ENCODE data around the gene DPEP2NB.
"Not testable (repeated sequence)": the region's sequence is repeated elsewhere in the genome, so short reads cannot be mapped to it uniquely, and the experiment has no call there.

DPEP2NB gene

DNA sequence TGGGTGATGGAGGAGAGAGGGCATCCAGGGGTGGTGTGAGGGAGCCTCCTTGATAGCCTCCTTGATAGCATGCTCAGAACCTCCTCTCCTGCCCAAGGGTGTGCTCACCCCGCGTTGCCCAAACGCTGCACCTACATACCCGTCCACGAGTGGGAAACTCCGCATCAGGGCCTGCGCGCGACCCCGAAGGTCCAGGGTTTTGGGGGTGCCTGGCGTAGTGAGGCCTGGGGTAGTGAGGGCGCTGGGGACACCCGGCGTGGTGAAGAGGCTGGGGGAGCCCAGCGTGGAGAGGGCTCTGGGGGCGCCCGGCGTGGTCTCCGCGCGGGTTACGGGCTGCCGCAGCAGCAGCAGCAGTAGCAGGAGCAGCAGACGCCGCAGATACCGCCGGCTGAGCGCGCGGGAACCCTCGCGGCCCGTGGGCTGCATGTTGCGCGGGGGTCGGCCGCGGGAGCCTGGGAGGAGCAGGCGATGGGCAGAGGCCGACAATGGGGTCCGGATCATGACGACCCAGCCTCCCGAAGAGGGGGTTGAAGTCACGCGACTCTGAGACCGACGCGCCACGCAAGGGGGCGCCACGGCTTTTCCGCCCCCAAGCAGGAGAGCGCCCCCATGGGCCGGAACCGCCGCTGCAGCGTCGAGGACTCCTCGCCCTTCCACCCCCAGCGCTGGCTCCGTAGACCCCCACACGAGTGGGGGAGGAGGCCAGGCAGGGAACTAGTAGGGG lies 35.6 kb downstream of the DPEP2NB start, which contains the start of gene DPEP3:
Gene DPEP3, minus strand, starts transcription at position 545 of the 724 bp plus-strand sequence. Its CDS starts 119 bp downstream, at position 426.
- no peak for DNase-seq

DNA sequence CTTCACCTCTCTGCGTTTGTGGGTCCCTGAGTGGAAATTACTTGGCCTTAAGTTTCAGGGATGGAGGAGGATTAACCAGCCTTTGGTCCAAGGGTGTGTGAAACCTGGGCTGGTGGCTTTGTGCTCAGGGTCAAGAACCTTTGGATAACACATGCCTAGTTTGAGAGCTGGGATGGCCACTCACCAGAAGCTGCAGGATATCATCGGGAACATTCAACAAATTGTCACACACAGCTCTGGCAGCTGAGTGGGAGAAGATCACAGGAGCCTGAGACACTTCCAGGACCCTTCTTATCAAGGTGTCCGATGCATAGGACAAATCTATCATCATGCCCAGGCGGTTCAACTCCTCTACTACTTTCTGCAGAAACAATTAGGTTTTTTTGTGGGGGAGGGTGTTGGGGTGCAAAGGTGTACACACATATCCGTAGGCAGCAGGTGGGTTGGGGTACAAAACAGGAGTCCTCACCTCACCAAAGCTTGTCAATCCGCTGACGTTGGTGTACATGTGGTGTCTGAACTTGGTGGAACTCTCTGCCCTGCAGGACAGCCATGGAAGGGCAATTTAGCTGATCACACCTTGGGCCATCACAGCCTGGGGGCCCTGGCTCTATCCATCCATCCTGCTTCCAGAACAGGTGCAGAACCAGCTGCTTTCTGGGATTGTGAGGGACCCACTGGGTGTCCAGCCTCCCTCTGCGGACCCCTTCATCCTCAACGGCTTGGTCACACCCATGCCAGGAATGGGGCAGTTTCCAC lies 38.1 kb downstream of the DPEP2NB start:
- DNase-seq, result no peak

DNA sequence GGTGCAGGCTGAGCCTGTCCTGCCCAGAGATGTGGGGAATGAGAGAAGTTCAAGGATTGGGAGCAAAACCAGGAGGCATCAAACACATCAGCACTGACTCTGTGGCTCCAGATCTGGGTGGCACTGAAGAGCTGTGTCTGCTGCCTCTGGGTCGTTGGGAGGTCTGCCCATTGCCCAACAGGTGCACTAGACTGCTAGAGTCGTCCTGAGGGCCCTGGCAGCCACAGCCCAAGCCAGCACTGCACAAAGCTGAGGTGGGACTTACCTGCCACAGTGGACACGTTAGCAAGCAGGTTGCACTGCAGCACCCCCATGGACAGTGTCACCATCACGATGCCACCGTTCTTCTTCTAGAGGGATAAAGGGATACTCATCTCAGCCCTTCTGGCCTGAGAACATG lies 38.7 kb downstream of the DPEP2NB start:
- DNase-seq, result no peak

DNA sequence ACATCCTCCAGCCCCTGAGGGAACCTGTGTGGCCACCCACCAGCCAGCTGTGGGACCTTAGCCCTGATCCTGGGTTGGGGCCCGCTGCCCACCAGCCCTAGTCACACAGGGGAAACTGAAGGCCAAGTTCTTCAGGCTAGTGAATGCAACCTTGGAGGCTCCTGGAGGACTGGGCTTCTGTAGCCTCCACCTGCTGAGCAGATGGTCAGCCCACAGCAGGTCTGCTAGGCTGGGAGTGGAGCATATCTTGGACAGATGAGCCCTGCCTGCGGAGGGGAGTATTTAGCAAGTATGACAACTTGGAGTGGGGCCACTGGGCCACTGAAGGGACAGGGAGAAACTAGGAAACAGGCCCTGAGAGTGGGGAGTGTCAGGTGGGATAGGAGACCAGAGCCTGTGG lies 39.5 kb downstream of the DPEP2NB start:
- DNase-seq, result no peak

DNA sequence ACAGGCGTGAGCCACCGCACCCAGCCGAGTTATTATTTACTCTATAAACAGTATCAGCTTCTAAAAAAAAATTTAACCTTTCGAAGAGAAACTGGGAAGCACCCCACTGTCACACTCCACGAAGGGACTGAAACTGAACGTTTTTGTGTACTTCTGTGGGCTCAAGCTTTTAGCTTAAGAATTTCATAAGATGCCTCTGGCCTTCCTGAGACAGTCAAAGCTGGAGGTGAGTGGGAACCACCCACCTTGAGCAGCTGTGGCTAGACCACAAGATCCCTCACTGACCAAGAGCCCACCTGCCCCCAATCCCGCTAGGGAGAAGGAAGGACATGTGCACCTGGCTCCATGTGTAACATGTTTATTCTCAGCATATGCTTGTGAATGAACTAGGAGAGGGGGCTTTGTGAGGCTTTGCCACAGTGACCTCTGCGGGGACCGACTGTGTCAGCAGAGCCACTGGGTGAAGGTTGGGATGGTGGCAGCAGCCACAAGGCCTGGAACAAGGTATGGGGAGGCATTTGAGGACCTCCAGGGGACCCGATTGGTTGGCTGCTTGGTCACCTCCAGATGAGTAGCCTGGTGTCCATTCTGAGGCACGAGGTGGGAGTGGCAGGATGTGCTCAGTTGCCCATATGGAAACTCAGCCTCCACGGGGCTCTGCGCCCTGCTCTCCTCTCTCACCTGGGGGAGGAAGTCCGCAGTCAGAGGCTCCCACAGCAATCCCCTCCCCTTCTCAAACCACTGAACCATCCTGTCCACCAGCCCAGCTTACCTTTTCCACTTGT lies 40.2 kb downstream of the DPEP2NB start:
- no peak for DNase-seq

DNA sequence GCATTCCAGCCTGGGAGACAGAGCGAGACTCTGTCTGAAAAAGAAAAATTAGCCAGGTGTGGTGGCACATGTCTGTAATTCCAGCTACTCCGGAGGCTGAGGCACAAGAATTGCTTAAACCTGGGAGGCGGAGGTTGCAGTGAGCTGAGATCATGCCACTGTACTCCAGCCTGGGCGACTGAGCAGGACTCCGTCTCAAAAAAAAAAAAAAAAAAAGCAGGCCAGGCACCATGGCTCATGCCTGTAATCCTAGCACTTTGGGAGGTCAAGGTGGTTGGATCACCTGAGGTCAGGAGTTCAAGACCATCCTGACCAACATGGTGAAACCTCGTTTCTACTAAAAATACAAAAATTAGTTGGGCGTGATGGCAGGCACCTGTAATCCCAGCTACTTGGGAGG lies 43.4 kb downstream of the DPEP2NB start:
- not testable (repeated sequence) for DNase-seq

DNA sequence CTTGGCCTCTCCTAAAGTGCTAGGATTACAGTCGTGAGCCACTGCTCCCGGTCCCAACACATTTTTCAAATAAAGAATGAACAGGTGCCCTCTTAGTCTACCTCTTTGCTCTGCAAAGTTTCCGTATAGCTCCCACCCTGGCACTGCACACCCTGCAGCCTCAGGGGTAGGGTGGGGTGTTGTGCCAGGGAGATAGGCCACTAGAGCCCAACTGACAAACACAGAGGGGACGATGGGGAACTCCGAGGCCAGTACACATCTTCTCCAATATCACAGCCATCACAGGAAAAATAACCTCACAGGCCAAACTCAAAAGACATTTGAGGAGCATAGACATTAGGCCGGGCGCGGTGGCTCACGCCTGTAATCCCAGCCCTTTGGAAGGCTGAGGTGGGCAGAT lies 44.6 kb downstream of the DPEP2NB start:
- no peak for DNase-seq

DNA sequence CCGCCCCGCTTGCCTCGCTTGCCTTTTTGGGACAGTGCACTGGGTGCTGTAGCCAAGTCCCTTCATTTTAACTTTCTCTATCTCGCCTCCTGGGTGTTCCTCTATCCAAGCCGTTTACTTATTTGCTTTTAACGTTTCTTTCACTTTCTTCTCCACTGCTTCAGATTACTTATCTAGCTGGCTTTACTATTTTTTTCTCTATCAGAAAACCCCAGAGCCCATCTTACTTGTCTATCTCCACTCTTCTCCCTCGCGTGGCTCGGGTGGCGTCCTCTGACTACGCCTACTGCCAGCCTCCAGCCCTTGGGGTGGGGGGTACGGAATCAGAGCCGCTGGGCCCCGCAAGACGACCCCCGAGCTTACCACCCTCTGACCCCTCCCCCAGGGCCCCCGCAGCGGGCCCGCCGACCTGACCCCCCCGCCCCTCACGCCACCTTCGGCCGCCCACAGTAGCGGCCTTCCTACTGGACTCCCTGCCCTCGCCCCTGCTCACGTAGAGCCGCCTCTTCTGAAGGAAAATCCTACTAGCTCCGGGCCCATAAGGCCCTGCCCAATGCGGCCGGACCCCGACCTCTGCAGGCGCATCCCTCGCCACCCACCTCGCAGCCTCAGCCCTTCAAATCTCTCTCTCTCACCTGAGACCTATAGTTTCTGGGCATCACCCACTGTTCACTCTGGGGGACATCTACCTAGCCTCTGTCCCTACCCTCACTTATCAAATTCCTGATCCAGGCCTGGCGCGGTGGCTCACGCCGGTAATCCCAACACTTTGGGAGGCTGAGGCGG lies 46.3 kb downstream of the DPEP2NB start:
- DNase-seq, result no peak

DNA sequence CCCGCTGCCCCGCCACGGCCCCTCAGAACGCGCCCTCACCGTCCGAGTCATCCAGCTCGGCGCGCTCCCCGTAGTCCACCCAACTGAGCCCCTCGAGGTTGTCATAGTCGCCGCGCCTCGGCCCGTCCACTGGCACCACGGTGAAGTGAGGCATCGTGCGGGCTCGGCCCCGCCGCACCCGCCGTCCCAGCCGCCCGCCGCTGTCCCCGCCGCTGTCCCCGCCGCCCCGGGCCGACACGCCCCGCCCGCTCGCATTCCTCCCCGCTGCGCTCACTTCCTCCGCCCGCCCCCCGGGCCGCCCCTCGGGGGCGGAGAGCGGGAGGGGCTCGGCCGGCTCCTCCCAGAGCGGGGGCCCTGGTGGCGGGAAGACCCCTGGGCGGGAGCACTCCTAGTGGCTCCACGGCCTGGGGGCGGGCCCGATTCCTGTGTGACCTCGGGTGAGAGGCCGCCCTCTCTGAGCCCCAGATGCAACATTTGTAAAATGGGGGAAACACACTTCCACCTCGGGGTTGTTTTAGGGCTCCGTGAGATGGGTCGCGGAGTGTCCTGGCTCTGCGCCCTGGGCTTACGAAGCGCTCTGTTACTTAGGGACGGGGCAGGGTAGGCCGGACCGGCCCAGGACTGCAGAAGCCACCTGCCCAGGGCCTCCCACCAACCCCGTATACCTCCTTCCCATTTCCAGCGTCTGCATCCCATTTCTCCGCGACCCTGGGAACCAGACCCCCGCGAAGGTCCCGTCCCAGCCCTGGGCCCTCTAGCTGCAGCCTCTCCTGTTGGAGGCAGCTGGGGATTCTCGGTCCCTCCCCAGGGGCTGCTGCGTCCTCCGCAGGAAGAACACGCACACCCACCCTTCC lies 47.1 kb downstream of the DPEP2NB start, which contains the start of gene SLC12A4:
Gene SLC12A4, minus strand, starts transcription at position 238 of the 854 bp plus-strand sequence. Its CDS starts 84 bp downstream, at position 154.
- DNase-seq, result peak; percentile 89

DNA sequence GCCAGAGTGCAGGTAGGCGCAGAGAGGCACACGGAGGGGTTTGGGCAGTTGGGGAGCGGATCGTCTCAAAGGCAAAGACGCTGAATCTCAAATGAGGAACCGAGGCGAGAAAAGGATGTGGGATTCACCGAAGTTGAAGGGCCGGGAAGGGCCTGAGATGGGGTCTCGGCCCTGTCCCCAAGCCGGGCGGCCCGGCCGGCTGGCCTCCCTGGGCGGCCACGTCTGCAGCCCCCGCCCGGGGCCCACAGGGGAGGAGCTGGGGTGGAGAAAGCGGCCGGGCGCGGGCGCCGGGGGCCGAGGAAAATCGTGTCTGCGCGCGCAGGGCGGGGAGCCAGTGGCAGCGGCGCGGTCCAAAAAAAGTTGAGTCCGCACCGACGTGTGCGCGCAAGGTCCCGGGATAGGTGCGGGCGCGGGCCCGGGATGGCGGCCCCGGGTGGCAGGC lies 47.7 kb downstream of the DPEP2NB start:
- peak; percentile 30 for DNase-seq

DNA sequence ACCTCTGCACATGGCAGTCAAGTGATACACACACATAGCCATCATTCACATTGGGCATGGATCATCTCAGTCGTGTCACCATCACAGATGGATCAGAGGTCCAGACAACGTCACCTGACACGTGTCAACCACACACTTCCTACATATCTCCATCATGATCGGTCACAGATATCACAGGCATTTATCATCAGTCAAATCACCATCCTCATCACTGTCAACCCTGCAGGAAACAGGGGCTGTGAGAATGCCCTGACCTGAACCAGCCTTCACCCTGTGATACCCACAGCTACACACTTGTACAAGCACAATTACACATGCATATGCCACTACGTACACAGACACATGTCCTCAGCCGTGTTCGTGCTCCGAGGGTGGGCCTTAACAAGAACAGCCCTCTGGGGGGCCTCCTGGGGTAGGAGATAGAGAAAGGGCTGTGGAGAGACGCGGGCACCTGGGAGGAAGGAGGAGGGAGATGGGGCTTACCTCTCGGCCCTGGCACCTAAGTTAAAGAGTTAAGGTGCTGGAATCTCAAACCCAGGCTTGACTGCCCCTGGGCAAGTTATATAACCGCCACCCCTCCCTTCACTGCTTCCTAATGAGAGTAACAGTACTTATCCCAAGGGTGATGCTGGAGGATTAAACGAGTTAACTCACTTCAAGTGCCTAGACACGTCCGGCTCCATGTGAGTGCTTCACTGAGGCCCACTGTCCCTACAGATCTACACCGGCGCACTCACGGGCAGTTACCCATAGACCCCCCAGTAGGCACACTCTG lies 48.3 kb downstream of the DPEP2NB start:
- peak; percentile 45 for DNase-seq

DNA sequence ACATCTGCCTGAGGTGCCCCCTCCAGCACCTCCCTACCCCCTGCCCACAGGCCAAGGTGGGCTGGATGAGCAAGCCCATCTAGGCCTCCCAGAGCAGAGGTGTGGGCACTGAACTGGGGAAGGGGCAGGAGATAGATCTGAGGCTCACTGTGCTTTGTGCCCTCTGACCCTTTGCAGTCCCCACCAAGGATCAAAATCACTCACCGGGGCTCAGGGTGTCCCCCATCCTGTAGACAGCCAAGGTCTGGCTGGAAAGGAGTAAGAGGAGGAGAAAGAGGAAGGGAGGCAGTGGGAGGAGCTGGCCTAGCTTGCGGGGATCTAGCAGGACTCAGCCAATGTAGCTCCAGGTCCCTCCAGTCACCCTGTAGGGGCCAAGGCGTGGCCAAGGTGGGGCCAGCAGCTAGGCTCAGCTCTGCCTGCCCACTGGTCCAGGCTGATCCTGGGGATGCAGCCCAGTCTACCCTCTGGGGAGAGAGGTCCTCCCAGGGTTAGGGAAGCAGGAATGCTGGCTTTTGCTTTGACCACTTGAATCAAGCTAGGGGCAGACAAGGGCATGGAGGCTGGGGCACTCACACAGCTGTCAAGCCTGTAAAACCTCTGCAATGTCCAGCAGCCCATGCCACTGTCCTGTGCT lies 49.0 kb downstream of the DPEP2NB start:
- DNase-seq, result peak; percentile 75

DNA sequence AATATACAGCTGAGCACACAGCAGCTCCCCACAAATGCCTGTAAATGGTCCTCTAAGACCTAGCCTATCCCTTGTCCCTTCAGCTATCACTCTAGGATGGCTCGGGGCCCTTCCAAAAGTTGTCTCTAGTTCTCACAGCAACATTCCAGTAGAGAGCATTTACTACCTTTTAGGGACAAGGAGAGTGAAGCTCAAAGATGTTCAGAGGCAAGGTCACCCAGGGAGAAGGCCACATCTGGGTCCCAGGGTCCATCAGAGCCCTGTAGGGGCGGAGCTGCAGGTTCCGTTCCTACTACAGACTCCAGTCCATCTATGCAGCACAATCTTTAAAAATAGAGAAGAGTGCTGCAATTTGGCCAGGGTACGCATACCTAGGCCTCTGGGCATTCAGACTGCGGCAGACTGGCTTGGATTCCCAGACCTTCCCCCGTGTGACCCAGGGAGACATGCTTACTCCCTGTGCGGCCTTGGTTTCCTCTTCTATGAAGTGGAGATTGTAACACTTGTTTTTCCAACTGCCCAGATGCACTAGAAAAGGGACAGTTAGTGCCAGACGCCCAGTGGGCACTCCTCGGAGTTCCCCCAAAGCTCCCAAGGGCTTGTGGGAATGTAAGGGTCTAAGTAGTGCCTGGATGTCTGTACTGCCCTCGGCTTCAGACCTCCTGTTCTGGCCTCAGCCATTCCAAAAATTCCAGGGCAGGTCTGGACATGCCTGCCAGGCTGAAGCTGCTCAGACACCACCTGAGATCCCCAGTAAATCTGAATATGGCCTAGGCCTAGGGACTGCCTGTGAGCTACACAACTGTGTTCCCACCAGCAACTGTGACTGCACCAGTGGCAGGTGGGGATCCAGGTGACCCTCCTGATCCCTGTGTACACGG lies 49.8 kb downstream of the DPEP2NB start:
- no peak for DNase-seq

DNA sequence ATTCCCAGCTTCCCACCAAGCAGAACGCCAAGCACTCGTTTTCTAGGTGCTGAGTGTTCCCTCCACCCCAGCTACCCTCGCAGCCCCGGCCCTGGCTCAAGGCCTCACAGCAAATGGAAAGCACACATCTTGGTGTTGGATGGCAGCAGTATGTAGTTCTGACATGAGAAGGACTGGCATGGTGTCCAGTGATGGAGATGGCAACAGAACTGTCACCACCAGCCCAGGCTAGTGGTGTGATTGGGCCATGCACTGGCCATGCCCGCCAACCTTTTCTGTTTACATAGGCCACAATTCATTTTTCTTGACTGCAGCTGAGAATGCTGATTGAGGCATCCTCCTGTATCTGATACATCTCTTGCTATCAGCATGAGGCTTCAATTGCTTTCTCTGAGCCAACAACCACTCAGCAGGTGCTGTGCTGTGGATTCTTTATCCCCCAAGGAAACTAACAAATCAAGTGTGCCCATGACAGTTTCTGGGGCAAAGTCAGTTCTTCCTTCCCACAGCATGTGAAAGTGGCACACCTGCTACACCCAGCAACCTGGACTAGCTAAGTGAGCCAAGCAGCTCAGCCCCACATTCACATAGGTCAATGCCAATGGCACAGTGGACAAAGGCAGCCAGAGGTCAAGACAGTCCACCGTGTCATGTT lies 51.1 kb downstream of the DPEP2NB start:
- no peak for DNase-seq

DNA sequence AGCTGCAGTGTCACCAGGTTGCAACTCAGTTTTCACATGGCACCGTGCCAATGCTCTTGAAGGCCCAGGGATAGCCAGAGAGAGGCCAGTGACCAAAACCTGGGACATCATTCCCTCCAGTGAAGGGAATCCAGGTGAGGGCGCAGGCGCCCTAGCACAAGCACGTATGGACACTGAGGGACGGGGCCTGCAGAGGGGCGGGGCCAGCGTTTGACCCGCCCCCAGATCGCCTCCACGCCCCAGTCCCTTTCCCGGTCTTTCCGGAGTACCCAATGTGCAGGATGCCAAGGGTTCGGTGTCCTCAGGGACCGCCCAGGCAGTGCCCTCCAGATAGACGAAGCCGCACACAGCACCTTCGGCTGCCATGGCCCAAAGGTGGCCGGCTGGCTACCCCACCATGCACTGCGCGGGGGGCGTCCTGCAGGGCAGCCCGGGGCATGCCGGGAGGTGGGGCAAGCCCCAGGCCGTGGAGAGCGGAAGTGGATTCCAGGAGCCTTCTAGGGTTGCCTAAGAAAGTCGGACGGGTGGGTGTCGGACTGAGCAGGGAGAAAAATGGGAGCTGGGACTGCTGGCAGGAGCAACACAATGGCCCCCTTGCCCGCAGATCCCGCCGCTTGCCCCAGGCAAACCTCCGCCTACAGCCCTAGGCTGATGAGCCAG lies 51.9 kb downstream of the DPEP2NB start:
- no peak for DNase-seq
